Astrocyte (in vitro differentiated cells and primary cell): ENCODE results near the gene ZXDC.

Experiments
- CTCF ChIP-seq: IDR thresholded peaks from 2 replicates; pipeline ENCODE4 v1.5.1; 2011; ENCODE audit warnings: low read depth, mild to moderate bottlenecking, inconsistent platforms, low read length, moderate library complexity; ENCODE audit not compliant: insufficient read depth
- EZH2 ChIP-seq: IDR thresholded peaks from 2 replicates; pipeline ENCODE4 v1.6.1; 2012; ENCODE audit warnings: mild to moderate bottlenecking, low read length, inconsistent platforms; ENCODE audit not compliant: insufficient read depth

- TF ChIP-seq CTCF (no peak), EZH2 (no peak)
Measured at GRCh38 chr3:126512916-126513650, 37.4 kb upstream of the ZXDC start.
